Endothelial cell of hepatic sinusoid (primary cell): ENCODE measurements around the gene NEIL1.
"Not testable (repeated sequence)": the region's sequence is repeated elsewhere in the genome, so short reads cannot be mapped to it uniquely, and the experiment has no call there.

Source experiments
- in situ Hi-C: cut with HindIII; loops from 2 replicates; pipeline ENCODE4 v1.10.0; 2017; ENCODE audit warnings: low sequenced_read_pairs

The NEIL1 gene, protein sequence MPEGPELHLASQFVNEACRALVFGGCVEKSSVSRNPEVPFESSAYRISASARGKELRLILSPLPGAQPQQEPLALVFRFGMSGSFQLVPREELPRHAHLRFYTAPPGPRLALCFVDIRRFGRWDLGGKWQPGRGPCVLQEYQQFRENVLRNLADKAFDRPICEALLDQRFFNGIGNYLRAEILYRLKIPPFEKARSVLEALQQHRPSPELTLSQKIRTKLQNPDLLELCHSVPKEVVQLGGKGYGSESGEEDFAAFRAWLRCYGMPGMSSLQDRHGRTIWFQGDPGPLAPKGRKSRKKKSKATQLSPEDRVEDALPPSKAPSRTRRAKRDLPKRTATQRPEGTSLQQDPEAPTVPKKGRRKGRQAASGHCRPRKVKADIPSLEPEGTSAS

DNA sequence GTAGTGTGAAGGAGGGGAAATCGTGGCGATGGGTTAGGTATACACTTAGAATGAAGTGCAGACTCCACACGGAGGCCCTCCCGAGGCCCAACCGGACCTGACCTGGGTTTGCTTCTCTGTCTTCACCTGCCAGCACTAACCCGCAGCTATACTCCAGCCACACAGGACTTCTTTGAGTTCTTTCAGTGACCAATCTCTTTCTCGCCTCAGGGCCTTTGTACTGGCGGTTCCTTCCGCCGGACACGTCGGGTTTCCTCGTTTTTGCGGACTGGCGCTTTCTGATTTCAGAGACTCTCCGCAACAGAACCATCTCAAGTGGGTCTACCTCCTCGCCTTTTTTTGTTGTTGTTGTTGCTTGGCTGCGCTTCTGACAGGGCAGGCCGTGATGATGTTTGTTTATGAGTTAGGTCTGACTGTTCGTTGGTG lies at the start of gene NEIL1:
NEIL1 (plus strand) TSS at position 244 of the 426 bp plus-strand sequence. CDS start 1,867 bp downstream, outside the sequence.
- in situ Hi-C loops = no loop called here

DNA sequence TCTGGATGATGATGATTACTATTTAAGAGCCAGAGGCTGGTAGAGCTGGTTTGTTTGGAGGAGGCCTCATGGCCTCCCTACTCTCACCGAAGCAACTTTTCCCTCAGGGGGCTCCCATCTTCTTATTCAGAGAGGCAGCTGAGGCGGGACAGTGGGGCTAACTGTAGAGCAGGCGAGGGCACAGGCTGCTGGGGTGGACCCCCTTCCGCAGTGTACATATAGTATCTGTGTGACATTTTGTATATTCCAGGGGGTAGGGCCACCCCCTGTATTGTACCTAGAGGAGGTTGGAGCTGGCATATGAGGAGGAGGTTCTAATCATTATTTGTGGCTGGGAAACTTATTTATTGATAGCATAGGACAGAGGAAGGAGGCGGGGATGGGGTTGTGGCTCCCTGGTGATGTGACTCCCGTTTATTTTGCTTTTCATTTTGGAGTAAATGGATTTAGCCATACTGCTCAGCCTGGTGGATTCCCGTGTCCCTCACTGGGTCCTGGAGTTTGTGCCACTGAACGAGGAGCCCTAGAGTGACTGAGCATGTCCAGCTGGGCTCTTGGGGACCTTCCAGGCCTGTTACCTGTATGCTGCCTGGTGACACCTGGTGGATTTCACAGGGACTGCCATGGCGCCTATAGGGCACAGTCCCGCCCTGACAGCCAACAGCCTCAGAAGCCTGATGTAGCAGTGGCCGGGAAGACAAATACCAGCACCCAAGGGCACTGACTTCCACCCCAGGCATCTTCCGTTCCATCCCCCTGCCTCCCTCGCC lies 48.1 kb upstream of the NEIL1 start:
- in situ Hi-C loops = not testable (repeated sequence)

DNA sequence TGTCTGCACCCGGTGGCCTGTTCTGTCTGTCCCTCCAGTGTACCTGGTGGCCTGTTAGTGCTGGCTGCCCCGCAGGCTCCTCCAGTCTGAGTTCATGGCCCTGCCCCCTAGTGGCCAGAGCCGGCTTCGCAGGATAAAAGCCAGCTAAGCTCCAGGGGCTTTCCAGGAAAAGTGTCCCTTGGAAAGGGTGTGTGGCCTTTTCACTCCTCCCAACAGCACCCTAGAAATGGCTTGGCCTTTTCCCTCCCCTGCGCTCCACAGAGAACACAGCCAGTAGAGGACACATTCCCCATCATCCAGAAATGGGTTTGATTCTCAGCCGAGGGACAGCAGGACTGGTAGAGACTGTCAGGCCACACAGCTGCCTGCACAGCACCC lies 47.5 kb upstream of the NEIL1 start:
- in situ Hi-C loops = not testable (repeated sequence)

GRCh38 chr15:75300026-75300425 lies 46.8 kb upstream of the NEIL1 start:
- in situ Hi-C loops = loop anchor here (25.0 kb wide), 1 partner anchor 88 kb away; the partner anchor contains the start of gene C15orf39

DNA sequence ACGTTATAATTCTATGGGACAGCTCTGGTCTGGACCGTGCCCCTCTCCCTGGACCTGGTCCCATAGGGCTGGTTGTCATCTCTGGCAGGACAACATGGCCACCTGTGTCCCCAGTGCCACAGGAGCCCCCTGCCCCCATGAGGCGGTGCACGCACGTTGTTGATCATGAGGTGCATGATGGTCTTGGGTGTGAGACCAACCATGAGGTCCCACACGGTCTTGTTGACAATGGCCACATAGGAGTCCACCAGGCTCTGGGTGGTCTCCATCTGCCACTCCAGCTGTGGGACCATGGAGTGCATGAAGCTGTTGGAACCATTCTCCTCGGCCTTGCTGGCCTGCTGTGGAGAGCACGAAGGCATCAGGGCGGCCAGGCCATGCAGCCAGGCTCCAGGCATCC lies 44.5 kb upstream of the NEIL1 start:
- in situ Hi-C loops = loop anchor here (25.0 kb wide), 1 partner anchor 90 kb away; the partner anchor contains the start of gene C15orf39

GRCh38 chr15:75302753-75303152 lies 44.1 kb upstream of the NEIL1 start:
- in situ Hi-C loops = loop anchor here (25.0 kb wide), 1 partner anchor 90 kb away; the partner anchor contains the start of gene C15orf39

DNA sequence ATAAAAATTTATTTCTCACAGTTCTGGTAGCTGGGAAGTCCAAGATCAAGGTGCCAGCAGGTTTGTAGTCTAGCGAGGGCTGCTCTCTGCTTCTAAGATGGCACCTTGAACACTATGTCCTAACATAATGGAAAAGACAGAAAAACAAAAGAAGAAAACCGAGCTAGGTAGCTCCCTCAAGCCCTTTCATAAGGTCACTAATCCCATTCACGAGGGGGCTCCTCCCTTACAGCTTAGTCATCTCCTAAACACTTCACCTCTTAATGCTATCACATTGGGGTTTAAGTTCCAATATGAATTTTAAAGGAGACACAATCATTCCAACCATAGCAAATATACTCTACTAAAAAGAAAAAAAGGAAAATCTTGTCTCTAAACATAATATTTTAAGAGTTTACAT lies 40.7 kb upstream of the NEIL1 start:
- in situ Hi-C loops = loop anchor here (25.0 kb wide), 1 partner anchor 94 kb away; the partner anchor contains the start of gene C15orf39

- in situ Hi-C loops = loop anchor here (25.0 kb wide), 1 partner anchor 96 kb away; the partner anchor contains the start of gene C15orf39
Observed at GRCh38 chr15:75307778-75308390, 39.0 kb upstream of the NEIL1 start.

- in situ Hi-C loops = loop anchor here (25.0 kb wide), 1 partner anchor 97 kb away; the partner anchor contains the start of gene C15orf39
Observed at GRCh38 chr15:75309711-75310110, 37.1 kb upstream of the NEIL1 start.

- in situ Hi-C loops = loop anchor here (25.0 kb wide), 1 partner anchor 100 kb away; the partner anchor contains the start of gene C15orf39
Observed at GRCh38 chr15:75312548-75312947, 34.3 kb upstream of the NEIL1 start.

GRCh38 chr15:75313116-75313845 lies 33.6 kb upstream of the NEIL1 start:
- in situ Hi-C loops = loop anchor here (25.0 kb wide), 1 partner anchor 101 kb away; the partner anchor contains the start of gene C15orf39

DNA sequence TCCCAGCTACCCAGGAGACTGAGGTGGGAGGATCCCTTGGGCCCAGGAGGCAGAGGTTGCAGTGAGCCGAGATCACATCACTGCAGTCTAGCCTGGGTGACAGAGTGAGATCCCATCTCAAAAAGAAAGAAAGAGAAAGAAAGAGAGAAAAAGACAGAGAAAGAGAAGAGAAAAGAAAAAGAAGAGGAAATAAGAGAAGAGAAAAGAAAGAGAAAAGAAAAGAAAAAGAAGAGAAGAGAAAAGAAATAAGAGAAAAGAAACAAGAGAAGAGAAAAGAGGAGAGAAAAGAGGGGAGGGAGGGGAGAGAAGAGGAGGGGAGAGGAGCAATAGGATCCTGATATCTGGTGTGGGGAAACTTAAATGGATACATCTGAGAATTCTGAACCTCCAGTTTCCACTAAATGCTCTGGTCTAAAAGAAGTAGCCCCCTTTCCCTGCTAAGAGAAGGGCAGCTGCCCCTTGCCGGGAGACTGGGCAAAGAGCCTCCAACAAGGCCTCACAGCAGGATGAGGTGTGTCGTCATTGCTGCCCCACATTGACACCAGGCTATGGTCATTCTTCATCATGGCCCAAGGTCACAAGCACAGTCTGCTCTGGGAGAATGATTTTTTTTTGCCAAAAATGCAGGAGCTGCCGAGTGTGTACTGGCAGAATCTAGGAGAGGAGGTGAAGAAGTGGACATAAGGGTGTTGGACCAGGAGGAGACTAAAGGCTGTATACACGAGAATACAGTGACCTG lies 32.1 kb upstream of the NEIL1 start:
- in situ Hi-C loops = loop anchor here (25.0 kb wide), 1 partner anchor 102 kb away; the partner anchor contains the start of gene C15orf39

DNA sequence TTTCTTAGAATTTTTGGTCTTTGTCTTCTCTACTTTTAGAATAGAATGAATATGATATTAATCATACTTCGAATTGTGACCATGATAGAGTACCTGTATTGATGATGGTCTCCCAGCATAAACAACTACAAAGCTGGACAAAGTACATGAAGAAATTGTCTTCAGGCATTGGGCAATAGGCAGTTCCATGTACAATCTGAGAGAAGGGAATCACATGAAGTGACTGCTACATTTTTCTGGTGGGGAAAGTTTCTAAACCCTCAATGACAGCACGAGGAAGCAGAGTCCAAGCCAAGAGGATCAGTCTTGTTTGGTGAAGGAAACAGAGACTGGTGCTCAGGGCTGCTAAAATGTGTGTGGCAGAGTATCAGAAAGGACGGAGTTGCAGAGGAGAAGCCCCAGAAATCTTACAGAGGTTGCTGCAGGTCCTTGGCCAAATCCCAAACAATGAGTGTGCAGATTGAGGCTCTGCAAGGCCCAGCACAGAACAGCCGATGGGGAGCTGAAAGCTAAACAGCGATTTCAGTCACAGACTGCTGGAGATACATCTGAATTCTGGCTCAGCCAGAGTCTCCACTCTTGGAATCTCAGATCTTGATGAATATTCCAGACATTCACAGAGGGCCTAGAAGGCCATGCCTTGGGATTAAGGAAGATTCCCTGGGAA lies 27.5 kb upstream of the NEIL1 start:
- in situ Hi-C loops = loop anchor here (25.0 kb wide), 1 partner anchor 107 kb away; the partner anchor contains the start of gene C15orf39

- in situ Hi-C loops = loop anchor here (25.0 kb wide), 1 partner anchor 109 kb away; the partner anchor contains the start of gene C15orf39
Observed at GRCh38 chr15:75321711-75322110, 25.1 kb upstream of the NEIL1 start.

DNA sequence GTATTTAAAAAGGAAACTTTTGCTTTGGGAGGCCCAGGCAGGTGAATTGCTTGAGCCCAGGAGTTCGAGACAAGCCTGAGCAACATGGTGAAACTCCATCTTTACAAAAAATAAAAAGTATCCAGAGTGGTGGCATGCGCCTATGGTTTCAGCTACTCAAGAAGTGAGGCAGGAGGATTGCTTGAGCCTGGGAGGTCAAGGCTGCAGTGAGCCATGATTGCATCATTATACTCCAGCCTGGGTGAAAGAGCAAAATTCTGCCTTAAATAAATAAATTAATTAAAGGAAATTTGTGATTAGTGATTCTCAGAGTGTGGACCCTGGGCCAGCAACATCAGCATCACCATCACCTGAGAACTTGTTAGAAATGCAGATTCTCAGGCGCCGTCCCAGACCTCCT lies 20.9 kb upstream of the NEIL1 start:
- in situ Hi-C loops = no loop called here

DNA sequence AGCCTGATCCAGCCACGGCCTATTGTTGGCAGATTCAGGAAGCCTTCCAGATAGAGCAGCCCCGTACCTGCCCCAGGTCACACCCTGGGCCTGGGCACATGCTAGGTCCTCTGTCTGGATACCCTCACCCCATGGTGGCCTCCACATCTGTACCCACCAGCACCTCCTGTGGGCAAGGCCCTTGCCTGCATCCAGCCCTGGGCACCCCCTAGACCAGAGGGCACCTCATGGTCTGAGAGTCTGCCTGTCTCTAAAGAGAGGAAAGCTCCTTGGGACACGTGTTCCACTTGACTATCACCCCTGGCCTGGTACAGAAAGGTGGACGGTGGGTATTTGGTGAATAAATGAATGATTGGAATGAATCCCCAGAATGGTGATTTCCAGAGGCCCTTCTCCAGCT lies 19.8 kb upstream of the NEIL1 start:
- in situ Hi-C loops = no loop called here

GRCh38 chr15:75327491-75327890 lies 19.3 kb upstream of the NEIL1 start:
- in situ Hi-C loops = no loop called here

GRCh38 chr15:75328493-75329314 lies 18.1 kb upstream of the NEIL1 start:
- in situ Hi-C loops = no loop called here
